Measurements from ENCODE around the gene DNAJC18. TPM values are rescaled to one million over a fixed set of nuclear protein-coding genes. Genes with fewer than 3 reads are reported as not detected.
A peak's percentile ranks its signal among the peaks of the same experiment; 100 is the strongest.

DNAJC18 gene
- total RNA-seq, 1 donor from 2014 or later, result 6.6 TPM

DNA sequence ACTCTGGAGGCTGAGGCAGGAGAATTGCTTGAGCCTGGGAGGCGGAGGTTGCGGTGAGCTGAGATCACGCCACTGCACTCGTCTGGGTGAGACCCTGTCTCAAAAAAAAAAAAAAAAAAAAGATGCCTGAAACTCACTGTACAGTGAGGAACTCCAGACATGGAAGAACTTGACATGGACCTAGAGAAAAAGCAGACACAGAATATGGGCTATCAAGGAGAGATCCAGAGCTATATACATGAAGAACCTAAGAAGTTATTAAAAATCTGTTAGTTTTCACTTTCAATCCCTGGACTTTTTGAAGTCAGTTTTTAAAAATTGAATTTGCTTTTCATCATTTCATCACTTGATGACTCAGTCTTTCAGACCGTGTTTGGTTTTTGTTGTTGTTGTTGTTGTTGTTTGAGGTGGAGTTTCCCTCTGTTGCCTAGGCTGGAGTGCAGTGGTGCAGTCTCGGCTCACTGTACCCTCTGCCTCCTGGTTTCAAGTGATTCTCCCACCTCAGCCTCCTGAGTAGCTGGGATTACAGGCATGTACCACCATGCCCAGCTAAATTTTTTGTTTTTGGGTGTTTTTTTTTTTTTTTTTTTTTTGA is 77.4 kb downstream of the DNAJC18 start:
- DNase-seq, result no peak

GRCh38 chr5:139360384-139360783 is 78.9 kb downstream of the DNAJC18 start:
- no peak for DNase-seq

Small RNAs within 50 kb of the gene (small RNA-seq; reads per million reads assigned to genes)
- gene RNU5B-4P (ENCODE audit: low replicate concordance), result 0.69 reads per million, percentile 72 among the genes with 10 or more reads in this experiment

Other genes with a start within 250 kb of the DNAJC18 start
- 29.8 TPM for gene SIL1, start 241.2 kb downstream of the DNAJC18 start, total RNA-seq
- gene MATR3, start 145.8 kb downstream of the DNAJC18 start, total RNA-seq, result 271 TPM
- 76.0 TPM for gene PAIP2, start 97.7 kb downstream of the DNAJC18 start, total RNA-seq
- 0.30 TPM for gene SLC23A1, start 56.2 kb downstream of the DNAJC18 start, total RNA-seq
- gene MZB1, start 49.6 kb downstream of the DNAJC18 start, total RNA-seq, result 0.89 TPM
- 1.7 TPM for gene PROB1, start 44.4 kb downstream of the DNAJC18 start, total RNA-seq
- gene SPATA24, start 35.4 kb downstream of the DNAJC18 start, total RNA-seq, result 3.5 TPM
- gene ECSCR, start 23.2 kb upstream of the DNAJC18 start, total RNA-seq, result 11.9 TPM
- gene SMIM33, start 31.5 kb upstream of the DNAJC18 start, total RNA-seq, result not detected
- 16.6 TPM for gene STING1, start 43.2 kb upstream of the DNAJC18 start, total RNA-seq
- 69.8 TPM for gene UBE2D2, start 121.8 kb upstream of the DNAJC18 start, total RNA-seq
- 29.4 TPM for gene CXXC5, start 208.8 kb upstream of the DNAJC18 start, total RNA-seq